Liver (tissue), 9 donors: ENCODE data around the gene EDAR. TPM values are rescaled to one million over a fixed set of nuclear protein-coding genes. Genes with fewer than 3 reads are reported as not detected.

Experiments
- DNase-seq: peaks from one replicate; pipeline ENCODE4 v3.0.0-alpha.2; 2017; ENCODE audit warnings: low spot score
- H3K27ac ChIP-seq, 2 donors: one replicate each; pipeline ENCODE4 v1.7.0; 2013; ENCODE audit warnings: inconsistent platforms in 2 of 2, low read length in 2 of 2, control low read depth in 1 of 2, low read depth in 1 of 2, mild to moderate bottlenecking in 1 of 2
- H3K27me3 ChIP-seq, 4 donors: one replicate each; pipeline versions ENCODE4 v1.6.1 to v1.7.0; 2013; ENCODE audit warnings: low read length in 3 of 4, inconsistent platforms in 1 of 4, mild to moderate bottlenecking in 1 of 4, moderate library complexity in 1 of 4; ENCODE audit not compliant: control insufficient read depth in 4 of 4, insufficient read depth in 4 of 4
- H3K36me3 ChIP-seq, 4 donors: one replicate each; pipeline versions ENCODE4 v1.6.1 to v1.7.0; 2013; ENCODE audit warnings: low read length in 3 of 4, mild to moderate bottlenecking in 3 of 4, low read depth in 1 of 4, moderate library complexity in 1 of 4; ENCODE audit not compliant: control insufficient read depth in 4 of 4, insufficient read depth in 3 of 4
- H3K4me1 ChIP-seq, 4 donors: one replicate each; pipeline versions ENCODE4 v1.6.1 to v1.7.0; 2013; ENCODE audit warnings: low read length in 3 of 4, mild to moderate bottlenecking in 3 of 4, moderate library complexity in 1 of 4; ENCODE audit not compliant: control insufficient read depth in 4 of 4, insufficient read depth in 4 of 4
- H3K4me3 ChIP-seq, 3 donors: one replicate each; pipeline versions ENCODE4 v1.6.1 to v1.7.0; 2013; ENCODE audit warnings: low read length in 3 of 3, control low read depth in 1 of 3, low read depth in 1 of 3, mild to moderate bottlenecking in 1 of 3
- H3K9ac ChIP-seq, 2 donors: one replicate each; pipeline ENCODE4 v1.7.0; 2013; ENCODE audit warnings: low read length in 2 of 2, mild to moderate bottlenecking in 2 of 2, moderate library complexity in 2 of 2, control low read depth in 1 of 2, low read depth in 1 of 2
- H3K9me3 ChIP-seq, 4 donors: one replicate each; pipeline versions ENCODE4 v1.6.1 to v1.7.0; 2013; ENCODE audit warnings: low read length in 3 of 4; ENCODE audit not compliant: control insufficient read depth in 4 of 4
- ATF3 ChIP-seq: IDR thresholded peaks from 2 replicates; pipeline ENCODE4 v1.6.1; 2016; ENCODE audit warnings: antibody characterized with exemption
- CTCF ChIP-seq: fragments of 150-350 bp; IDR thresholded peaks from 2 replicates; pipeline ENCODE4 v1.5.1; 2017; ENCODE audit warnings: improper control_type of control experiment, low read depth, low read length; ENCODE audit not compliant: missing input control
- EGR1 ChIP-seq, 2 donors: IDR thresholded peaks; 2 replicates each; pipeline ENCODE4 v1.6.1; 2016 to 2018; ENCODE audit warnings: antibody characterized with exemption in 2 of 2, low read depth in 2 of 2
- FOXA1 ChIP-seq: IDR thresholded peaks from 2 replicates; pipeline ENCODE4 v1.6.1; 2016; ENCODE audit warnings: antibody characterized with exemption
- FOXA2 ChIP-seq: IDR thresholded peaks from 2 replicates; pipeline ENCODE4 v1.6.1; 2016; ENCODE audit warnings: antibody characterized with exemption
- GABPA ChIP-seq, 2 donors: IDR thresholded peaks in 1 of 2; conservative IDR thresholded peaks in 1 of 2; 2 replicates each; pipeline ENCODE4 v1.6.1; 2016; ENCODE audit warnings: antibody characterized with exemption in 2 of 2, mild to moderate bottlenecking in 1 of 2, moderate library complexity in 1 of 2
- HNF4A ChIP-seq, 2 donors: conservative IDR thresholded peaks; 2 replicates each; pipeline ENCODE4 v1.6.1; 2016; ENCODE audit warnings: antibody characterized with exemption in 2 of 2, mild to moderate bottlenecking in 2 of 2
- HNF4G ChIP-seq: IDR thresholded peaks from 2 replicates; pipeline ENCODE4 v1.6.1; 2016; ENCODE audit warnings: antibody characterized with exemption
- JUND ChIP-seq, 2 donors: IDR thresholded peaks; 2 replicates each; pipeline ENCODE4 v1.6.1; 2016; ENCODE audit warnings: antibody characterized with exemption in 2 of 2
- MAX ChIP-seq: IDR thresholded peaks from 2 replicates; pipeline ENCODE4 v1.6.1; 2016; ENCODE audit warnings: antibody characterized with exemption
- NR2F2 ChIP-seq: IDR thresholded peaks from 2 replicates; pipeline ENCODE4 v1.6.1; 2016; ENCODE audit warnings: antibody characterized with exemption
- RAD21 ChIP-seq, 2 donors: IDR thresholded peaks; 2 replicates each; pipeline ENCODE4 v1.6.1; 2016; ENCODE audit warnings: antibody characterized with exemption in 2 of 2, mild to moderate bottlenecking in 2 of 2
- REST ChIP-seq: IDR thresholded peaks from 2 replicates; pipeline ENCODE4 v1.6.1; 2016; ENCODE audit warnings: antibody characterized with exemption, mild to moderate bottlenecking
- RXRA ChIP-seq, 2 donors: IDR thresholded peaks; 2 replicates each; pipeline ENCODE4 v1.6.1; 2017 to 2018; ENCODE audit warnings: antibody characterized with exemption in 2 of 2, mild to moderate bottlenecking in 1 of 2
- SP1 ChIP-seq: IDR thresholded peaks from 2 replicates; pipeline ENCODE4 v1.6.1; 2018; ENCODE audit warnings: antibody characterized with exemption, mild to moderate bottlenecking
- TAF1 ChIP-seq: conservative IDR thresholded peaks from 2 replicates; pipeline ENCODE4 v1.6.1; 2016; ENCODE audit warnings: antibody characterized with exemption, mild to moderate bottlenecking
- YY1 ChIP-seq: IDR thresholded peaks from 2 replicates; pipeline ENCODE4 v1.6.1; 2016; ENCODE audit warnings: antibody characterized with exemption, mild to moderate bottlenecking
- ZBTB33 ChIP-seq: IDR thresholded peaks from 2 replicates; pipeline ENCODE4 v1.6.1; 2016; ENCODE audit warnings: antibody characterized with exemption
- WGBS: extraction: QIAGEN DNeasy Blood & Tissue Kit; methylation state at CpG from one replicate; pipeline ENCODE4 v1.1.7; 2013; 5-methylcytosine and 5-hydroxymethylcytosine counted together
- polyA plus RNA-seq, 2 donors: library from polyadenylated mRNA; stranded (reverse) in 1 of 2; unstranded in 1 of 2; fragments of 200-250 nt in 1 of 2; fragments of >200 nt in 1 of 2; fragmentation: Nextera tagmentation in 1 of 2; extraction: Ambion mirVana in 1 of 2; gene quantifications; one replicate each; pipeline versions ENCODE4 v1.2.1 to v1.2.3, GENCODE V29; 2013 to 2015
- total RNA-seq, 2 donors: library from RNA; depleted of rRNA; stranded (reverse); fragments of >200 nt; gene quantifications; one replicate each; pipeline ENCODE4 v1.2.3, GENCODE V29; 2014
- donor health status: healthy.
- donor health status: healthy.
- donor health status: healthy.
- donor health status: healthy.
- donor health status: healthy.

Gene EDAR
- total and polyA plus RNA-seq, 4 donors, result 0.09 to 0.50 (median 0.10) TPM

GRCh38 chr2:108988076-108988795 is 784 bp downstream of the EDAR start:
- WGBS, result 62% methylated on average over 19 of the region's 19 CpGs
- peak overlapping the region in 1 of 2 donors; percentile 14 for H3K9ac ChIP-seq
- no peaks in the 10 kb centered on the region for H3K27me3 ChIP-seq
- no peaks in the 10 kb centered on the region for H3K36me3 ChIP-seq
- H3K27ac ChIP-seq, result no peak overlapping the region
- no peak for DNase-seq
- H3K4me1 ChIP-seq, result peaks cover 6 to 38% (median 26%) of the 10 kb centered on the region in 4 donors
- H3K9me3 ChIP-seq, result no peaks in the 10 kb centered on the region
- TF ChIP-seq HNF4A (conservative IDR thresholded peaks at IDR 0.05), result no peak
- TF ChIP-seq FOXA2, result no peak
- TF ChIP-seq EGR1 (IDR thresholded peaks at IDR 0.05; ENCODE audit: low read depth in 2 of 2), result no peak
- TF ChIP-seq RAD21 (IDR thresholded peaks at IDR 0.05), result peak in 1 of 2 donors; percentile 20
- TF ChIP-seq TAF1, result no peak
- TF ChIP-seq RXRA (IDR thresholded peaks at IDR 0.05), result peak in 1 of 2 donors; percentile 26
- no peak for TF ChIP-seq HNF4G
- TF ChIP-seq SP1, result no peak
- no peak for TF ChIP-seq GABPA (IDR thresholded peaks at IDR 0.05 in 1 of 2, conservative IDR thresholded peaks at IDR 0.05 in 1 of 2)
- H3K4me3 ChIP-seq, result peak overlapping the region in 1 of 3 donors; percentile 0

GRCh38 chr2:108986916-108987510 is 2.0 kb downstream of the EDAR start:
- Histone ChIP-seq H3K4me3 (no peak overlapping the region), H3K4me1 (peaks cover 2 to 41% (median 28%) of the 10 kb centered on the region in 4 donors), H3K36me3 (no peaks in the 10 kb centered on the region), H3K27me3 (no peaks in the 10 kb centered on the region), H3K27ac (no peak overlapping the region), H3K9me3 (no peaks in the 10 kb centered on the region), H3K9ac (no peak overlapping the region)
- TF ChIP-seq REST, result no peak
- TF ChIP-seq FOXA2, result no peak
- TF ChIP-seq GABPA (IDR thresholded peaks at IDR 0.05 in 1 of 2, conservative IDR thresholded peaks at IDR 0.05 in 1 of 2), result no peak
- TF ChIP-seq FOXA1, result no peak
- no peak for TF ChIP-seq ZBTB33
- no peak for TF ChIP-seq HNF4A (conservative IDR thresholded peaks at IDR 0.05)
- no peak for TF ChIP-seq MAX
- TF ChIP-seq EGR1 (IDR thresholded peaks at IDR 0.05; ENCODE audit: low read depth in 2 of 2), result no peak
- no peak for TF ChIP-seq NR2F2
- TF ChIP-seq RXRA (IDR thresholded peaks at IDR 0.05), result no peak
- TF ChIP-seq HNF4G, result no peak
- no peak for TF ChIP-seq JUND (IDR thresholded peaks at IDR 0.05)
- TF ChIP-seq CTCF, result no peak
- no peak for TF ChIP-seq YY1
- no peak for TF ChIP-seq ATF3
- no peak for TF ChIP-seq SP1
- no peak for TF ChIP-seq RAD21 (IDR thresholded peaks at IDR 0.05)
- no peak for TF ChIP-seq TAF1
- WGBS, result 85% methylated on average over 7 of the region's 7 CpGs
- DNase-seq, result no peak
